Measurements from ENCODE around the gene PRSS22.

- TF ChIP-seq CTCF (IDR thresholded peaks at IDR 0.05) (no peak), POLR2AphosphoS5 (IDR thresholded peaks at IDR 0.05) (no peak)
Measured at GRCh38 chr16:2830355-2830695, 27.6 kb downstream of the PRSS22 start.

All from breast epithelium (tissue), 3 donors.